Measurements from ENCODE around the gene TEKT5.

- TF ChIP-seq NR2C2 (CRISPR knock-in tag; IDR thresholded peaks at IDR 0.05), result no peak
- TF ChIP-seq NR2C2 (tag; IDR thresholded peaks at IDR 0.05), result no peak
- TF ChIP-seq KDM5B (IDR thresholded peaks at IDR 0.05; ENCODE audit: insufficient replicate concordance, low read depth, low read length), result no peak
- TF ChIP-seq BRD9 (IDR thresholded peaks at IDR 0.05; ENCODE audit: low read depth, partially characterized antibody), result no peak
- TF ChIP-seq E2F6 (IDR thresholded peaks at IDR 0.05; ENCODE audit: borderline replicate concordance in 1 of 2, extremely low read depth in 1 of 2, insufficient read depth in 1 of 2, insufficient read length in 1 of 2, low read depth in 1 of 2, low read length in 1 of 2, poor library complexity in 1 of 2, severe bottlenecking in 1 of 2), result no peak
- no peak for TF ChIP-seq CSDE1 (IDR thresholded peaks at IDR 0.05)
- TF ChIP-seq RBBP5 (IDR thresholded peaks at IDR 0.05; ENCODE audit: borderline replicate concordance, insufficient read depth, low read length, poor library complexity, severe bottlenecking), result no peak
- TF ChIP-seq NR0B1 (IDR thresholded peaks at IDR 0.05; ENCODE audit: partially characterized antibody), result no peak
- no peak for TF ChIP-seq EP300 (IDR thresholded peaks at IDR 0.05; ENCODE audit: low read length)
- TF ChIP-seq MTA3 (IDR thresholded peaks at IDR 0.05; ENCODE audit: borderline replicate concordance), result no peak
- no peak for TF ChIP-seq MAX (CRISPR knock-in tag; IDR thresholded peaks at IDR 0.05)
Observed at GRCh38 chr16:10592611-10593010, 102.1 kb downstream of the TEKT5 start.
